Inferior parietal cortex (tissue), 1 donor: Measurements from ENCODE around the gene C4orf51.
"Not testable (repeated sequence)": the region's sequence is repeated elsewhere in the genome, so short reads cannot be mapped to it uniquely, and the experiment has no call there.

Experiments
- DNase-seq: peaks from one replicate; pipeline ENCODE4 v3.0.0-alpha.2; 2016; ENCODE audit errors: extremely low spot score

The C4orf51 gene

DNA sequence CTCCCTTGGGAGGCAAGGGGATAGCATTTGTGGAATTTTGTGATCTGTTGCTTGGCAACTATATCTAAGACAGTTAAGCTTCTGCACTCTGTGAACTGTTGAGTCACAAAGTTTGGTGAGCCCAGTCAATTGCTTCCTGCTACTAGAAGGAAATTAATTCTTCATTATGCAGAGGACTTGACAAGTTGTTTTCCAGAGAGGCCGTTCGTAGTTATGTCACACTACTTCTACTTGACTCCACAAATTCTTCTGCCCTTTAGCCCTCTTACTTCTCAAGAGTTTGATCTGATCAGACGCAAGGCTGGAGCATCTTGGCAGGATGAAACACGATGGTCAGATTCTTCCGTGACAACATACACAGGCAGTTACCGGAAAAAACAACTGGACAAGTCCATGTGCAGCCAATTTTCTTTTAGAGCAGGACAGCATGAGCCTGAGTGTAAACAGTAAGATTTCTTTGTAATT lies at the start of gene C4orf51:
Gene C4orf51, plus strand, starts transcription at position 156 of the 465 bp plus-strand sequence. Its CDS starts 58 bp downstream, at position 214.
- no peak for DNase-seq

- no peak for DNase-seq
These were observed 44.8 kb upstream of the C4orf51 start for GRCh38 chr4:145635117-145635516.

DNA sequence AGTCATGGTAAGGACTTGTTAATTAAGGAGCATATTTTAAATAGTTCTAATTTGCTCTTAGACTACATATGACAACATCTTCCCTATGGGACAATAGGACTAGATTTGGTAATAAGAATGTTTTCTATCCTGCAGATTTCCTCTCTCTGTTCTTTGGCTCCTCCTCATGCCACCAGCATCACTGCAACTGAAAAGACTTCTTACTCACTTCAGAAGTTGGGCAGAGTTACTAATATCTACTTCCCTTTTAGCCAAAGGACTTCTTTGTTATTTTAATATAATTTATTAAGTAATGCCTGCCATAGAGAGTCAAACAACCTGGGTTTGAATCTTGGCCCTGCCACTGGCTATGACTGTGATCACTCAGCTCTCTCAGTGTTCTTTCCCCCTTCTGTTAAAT lies 44.3 kb upstream of the C4orf51 start:
- DNase-seq: no peak

DNA sequence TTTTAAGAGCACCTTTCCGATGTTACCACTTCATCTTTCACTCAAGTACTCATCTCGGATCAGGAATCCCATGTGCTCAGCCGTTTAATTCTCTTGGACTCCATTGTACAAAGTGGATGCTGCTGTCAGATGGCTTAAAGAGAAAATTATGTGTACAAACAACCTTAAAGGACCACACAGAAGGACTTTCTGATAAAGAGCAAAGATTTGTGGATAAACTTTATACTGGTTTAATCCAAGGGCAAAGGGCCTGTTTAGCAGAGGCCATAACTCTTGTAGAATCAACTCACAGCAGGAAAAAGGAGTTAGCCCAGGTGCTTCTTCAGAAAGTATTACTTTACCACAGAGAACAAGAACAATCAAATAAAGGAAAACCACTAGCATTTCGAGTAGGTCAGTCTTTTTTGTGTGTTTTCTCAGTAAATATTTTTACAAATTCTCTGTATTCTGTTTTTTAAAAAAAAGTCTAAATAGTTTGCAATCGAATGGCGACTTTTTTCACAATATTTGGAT lies 40.7 kb upstream of the C4orf51 start:
- no peak for DNase-seq

DNA sequence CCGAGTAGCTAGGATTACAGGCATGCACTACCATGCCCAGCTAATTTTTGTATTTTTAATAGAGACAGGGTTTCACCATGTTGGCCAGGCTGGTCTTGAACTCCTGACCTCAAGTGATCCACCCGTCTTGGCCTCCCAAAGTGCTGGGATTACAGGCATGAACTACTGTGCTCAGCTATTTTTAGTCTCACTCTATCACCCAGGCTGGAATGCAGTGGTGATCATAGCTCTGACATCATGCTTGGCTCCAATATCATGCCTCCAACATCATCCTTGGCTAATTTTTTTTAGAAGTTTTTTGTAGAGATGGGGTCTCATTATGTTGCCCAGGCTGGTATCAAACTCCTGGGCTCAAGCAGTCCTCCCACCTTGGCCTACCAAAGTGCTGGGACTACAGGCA lies 39.7 kb upstream of the C4orf51 start:
- DNase-seq: not testable (repeated sequence)

GRCh38 chr4:145643295-145643694 lies 36.7 kb upstream of the C4orf51 start:
- DNase-seq: no peak

- no peak for DNase-seq
These were observed 35.2 kb upstream of the C4orf51 start for GRCh38 chr4:145644699-145645098.

DNA sequence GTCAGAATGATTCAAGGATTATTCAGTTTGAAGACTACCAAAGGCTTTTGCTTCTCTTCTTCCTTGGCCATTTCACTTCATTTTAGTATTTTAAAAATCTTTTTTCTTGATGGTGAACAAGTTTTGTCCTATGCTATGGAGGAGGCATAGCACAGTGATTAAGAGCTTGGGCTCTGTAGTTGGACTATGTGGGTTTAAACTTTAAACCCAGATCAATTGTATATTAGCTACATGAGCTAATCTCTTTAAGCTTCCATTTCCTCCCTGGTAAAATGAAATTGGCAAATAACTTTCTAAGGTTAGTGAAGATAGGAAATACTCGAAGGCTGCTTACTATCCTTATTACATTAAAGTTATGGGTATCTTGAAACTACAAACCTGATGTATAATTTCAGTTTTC lies 23.8 kb upstream of the C4orf51 start:
- DNase-seq: no peak

DNA sequence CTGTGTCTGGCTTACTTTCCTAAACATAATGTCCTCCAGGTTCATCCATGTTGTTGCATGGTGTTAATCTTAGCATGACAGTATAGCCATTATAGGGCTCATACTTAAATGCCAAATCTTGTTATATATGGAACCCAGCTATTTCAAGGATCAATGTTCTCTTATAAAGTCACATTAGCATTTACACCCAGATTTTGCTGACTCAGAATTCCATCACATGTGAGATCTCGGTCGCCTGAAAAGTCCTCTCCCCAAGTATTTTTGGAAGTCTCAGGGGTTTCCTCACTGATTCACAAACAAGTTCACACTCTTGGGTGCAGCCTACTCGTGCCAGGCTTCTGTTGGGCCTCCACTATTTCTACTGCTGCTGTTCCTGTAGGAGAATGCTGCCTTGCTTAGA lies 19.9 kb upstream of the C4orf51 start:
- peak; percentile 34 for DNase-seq

DNA sequence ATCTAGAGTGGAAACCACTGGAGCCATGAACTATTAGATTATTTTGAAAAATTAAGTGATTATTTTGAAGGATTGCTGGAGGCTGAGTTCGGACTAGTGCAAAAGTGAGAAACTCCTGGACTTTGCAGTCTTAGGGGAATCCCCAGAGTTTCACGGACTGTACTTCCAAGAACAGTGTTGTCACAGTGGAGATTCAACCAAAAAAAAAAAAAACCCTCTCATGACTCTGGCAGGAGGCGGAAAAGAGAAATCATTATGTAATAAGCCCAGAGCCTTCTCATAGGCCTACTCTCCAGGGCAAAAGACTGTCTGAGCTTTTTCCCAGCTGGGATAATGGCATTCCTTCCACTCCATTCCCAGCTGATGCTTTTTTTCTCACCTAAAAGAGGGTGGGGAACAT lies 16.8 kb upstream of the C4orf51 start:
- DNase-seq: no peak

- DNase-seq: no peak
These were observed 14.2 kb upstream of the C4orf51 start for GRCh38 chr4:145665773-145666172.

DNA sequence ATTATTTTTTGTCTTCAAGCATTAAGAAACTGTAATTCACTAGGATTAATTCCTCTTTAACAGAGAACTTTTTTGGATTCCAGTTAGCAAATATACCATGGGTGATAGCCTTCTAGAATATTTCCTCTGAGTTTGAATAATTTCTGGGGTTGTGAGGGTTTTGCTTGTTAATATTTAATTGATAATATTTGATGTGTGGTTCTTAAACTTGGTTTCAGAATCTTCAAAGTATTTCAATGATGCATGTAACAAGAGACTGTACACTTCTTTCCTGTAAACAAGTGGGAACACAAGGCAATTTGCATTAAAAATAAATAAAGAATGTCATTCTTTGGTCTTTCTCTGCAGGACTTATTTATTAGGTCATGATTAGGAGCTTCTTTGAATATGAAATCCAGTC lies 9.5 kb upstream of the C4orf51 start:
- no peak for DNase-seq

GRCh38 chr4:145679520-145679919 lies 426 bp upstream of the C4orf51 start:
- DNase-seq: no peak

- DNase-seq: no peak
These were observed 956 bp downstream of the C4orf51 start for GRCh38 chr4:145680902-145681301.

- DNase-seq: no peak
These were observed 1.6 kb downstream of the C4orf51 start for GRCh38 chr4:145681518-145681917.

DNA sequence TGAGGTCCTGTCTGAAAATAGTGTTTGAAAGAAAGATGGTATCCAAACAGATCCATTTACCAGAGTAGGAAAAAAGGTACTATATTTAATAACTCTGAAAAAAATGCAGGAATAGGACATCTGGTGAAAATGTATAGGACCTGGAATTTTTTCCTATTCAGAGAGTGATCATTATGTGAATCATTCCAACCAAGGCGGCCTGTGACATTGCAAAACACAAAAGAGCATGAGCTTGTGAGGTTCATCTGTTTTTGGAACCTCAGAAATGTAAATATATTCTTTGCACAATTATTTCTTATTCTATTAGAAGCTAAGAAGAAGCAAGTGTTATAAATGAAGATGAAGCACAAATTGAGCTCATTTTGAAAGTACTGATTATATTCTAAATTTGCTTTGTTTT lies 2.0 kb downstream of the C4orf51 start:
- no peak for DNase-seq

- no peak for DNase-seq
These were observed 7.0 kb downstream of the C4orf51 start for GRCh38 chr4:145686991-145687390.

GRCh38 chr4:145690610-145691009 lies 10.7 kb downstream of the C4orf51 start:
- no peak for DNase-seq

DNA sequence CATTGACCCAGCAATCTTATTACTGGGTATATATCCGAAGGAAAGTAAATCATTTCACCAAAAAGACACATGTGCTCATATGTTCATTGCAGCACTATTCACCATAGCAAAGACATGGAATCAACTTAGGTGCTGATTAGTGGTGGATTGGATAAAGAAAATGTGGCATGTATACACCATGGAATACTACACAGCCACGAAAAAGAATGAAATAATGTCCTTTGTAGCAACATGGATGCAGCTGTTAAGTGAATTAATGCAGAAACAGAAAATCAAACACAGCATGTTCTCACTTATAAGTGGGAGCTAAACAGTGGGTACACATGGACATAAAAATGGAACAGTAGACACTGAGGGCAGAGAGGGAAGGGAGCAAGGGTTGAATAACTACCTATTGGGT lies 11.5 kb downstream of the C4orf51 start:
- DNase-seq: not testable (repeated sequence)

DNA sequence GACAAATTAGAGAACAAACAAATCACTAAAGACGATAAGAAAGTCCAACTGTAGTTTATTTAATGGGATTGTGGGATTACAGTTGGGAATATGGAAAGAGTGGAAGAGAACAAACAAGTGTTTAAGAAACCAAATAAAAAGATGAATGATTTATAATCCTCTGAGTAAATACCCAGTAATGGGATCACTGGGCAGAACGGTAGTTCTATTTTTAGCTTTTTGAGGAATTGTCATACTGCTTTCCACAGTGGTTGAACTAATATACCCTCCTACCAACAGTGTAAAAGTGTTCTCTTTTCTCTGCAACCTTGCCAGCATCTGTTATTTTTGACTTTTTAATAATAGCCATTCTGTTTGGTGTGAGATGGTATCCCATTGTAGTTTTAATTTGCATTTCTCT lies 15.0 kb downstream of the C4orf51 start:
- no peak for DNase-seq

DNA sequence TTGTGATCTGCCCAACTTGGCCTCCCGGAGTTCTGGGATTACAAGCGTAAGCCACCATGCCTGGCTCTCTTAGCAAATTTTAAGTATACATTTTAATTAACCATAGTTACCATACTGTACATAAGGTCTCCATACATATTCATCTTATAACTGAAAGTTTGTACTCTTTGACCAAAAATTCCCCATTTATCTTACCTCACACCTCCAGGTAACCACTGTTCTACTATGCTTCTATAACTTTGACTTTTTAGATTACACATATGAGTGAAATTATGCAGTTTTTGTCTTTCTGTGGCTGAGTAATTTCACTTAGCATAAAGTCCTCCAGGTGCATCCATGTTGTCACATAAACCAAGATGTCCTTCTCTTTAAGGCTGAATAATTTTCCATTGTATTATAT lies 17.4 kb downstream of the C4orf51 start:
- no peak for DNase-seq

GRCh38 chr4:145698507-145698906 lies 18.6 kb downstream of the C4orf51 start:
- DNase-seq: no peak

DNA sequence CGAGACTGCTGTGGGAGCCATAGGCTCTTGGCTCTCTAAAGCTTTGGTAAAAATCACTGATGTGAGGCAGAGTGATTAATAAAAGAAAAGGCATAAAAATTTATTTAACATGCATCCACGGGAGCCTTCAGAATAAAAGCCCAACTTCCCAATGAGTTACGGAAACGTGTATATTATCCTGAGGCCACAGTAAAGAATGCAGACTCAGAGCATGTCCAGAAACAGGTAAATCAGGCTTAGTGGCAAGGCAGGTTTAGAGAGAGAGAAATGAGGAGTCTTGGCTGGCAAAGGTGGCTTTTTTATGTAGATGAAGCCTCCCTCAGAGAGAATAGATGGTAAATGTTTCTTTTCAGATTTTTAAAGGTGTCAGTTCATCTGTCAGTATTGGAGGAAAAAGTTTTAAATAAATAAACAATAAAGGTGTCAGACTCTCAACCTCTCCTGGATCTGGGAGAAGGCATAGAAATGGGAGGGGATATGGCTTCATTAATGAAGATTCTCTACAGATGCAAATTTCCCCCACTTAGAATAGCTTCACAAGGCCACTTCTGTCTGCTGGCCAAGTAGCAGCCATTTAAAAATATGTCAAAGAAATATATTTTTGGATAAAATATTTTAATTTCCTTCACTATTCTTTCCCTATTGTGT lies 24.0 kb downstream of the C4orf51 start:
- no peak for DNase-seq

GRCh38 chr4:145709336-145709735 lies 29.4 kb downstream of the C4orf51 start:
- no peak for DNase-seq
